Mucosa of rectum (tissue), 2 donors: ENCODE data around the gene STON2.
"Not testable (repeated sequence)": the region's sequence is repeated elsewhere in the genome, so short reads cannot be mapped to it uniquely, and the experiment has no call there.

Source experiments
- H3K27ac ChIP-seq, 2 donors: one replicate each; pipeline ENCODE4 v1.7.0; 2013; ENCODE audit warnings: inconsistent platforms in 2 of 2, low read depth in 2 of 2, low read length in 2 of 2
- H3K27me3 ChIP-seq, 2 donors: one replicate each; pipeline ENCODE4 v1.7.0; 2013; ENCODE audit warnings: low read length in 2 of 2; ENCODE audit not compliant: control insufficient read depth in 2 of 2, insufficient read depth in 2 of 2
- H3K36me3 ChIP-seq, 2 donors: one replicate each; pipeline ENCODE4 v1.7.0; 2013; ENCODE audit warnings: low read length in 2 of 2; ENCODE audit not compliant: control insufficient read depth in 2 of 2, insufficient read depth in 2 of 2
- H3K4me1 ChIP-seq, 2 donors: one replicate each; pipeline ENCODE4 v1.7.0; 2013; ENCODE audit warnings: low read length in 2 of 2, mild to moderate bottlenecking in 1 of 2; ENCODE audit not compliant: control insufficient read depth in 2 of 2, insufficient read depth in 2 of 2
- H3K4me3 ChIP-seq, 2 donors: one replicate each; pipeline ENCODE4 v1.7.0; 2013; ENCODE audit warnings: low read length in 2 of 2
- H3K9ac ChIP-seq, 2 donors: one replicate each; pipeline ENCODE4 v1.7.0; 2013; ENCODE audit warnings: low read length in 2 of 2, low read depth in 1 of 2, mild to moderate bottlenecking in 1 of 2
- H3K9me3 ChIP-seq, 2 donors: one replicate each; pipeline ENCODE4 v1.7.0; 2013; ENCODE audit warnings: low read length in 2 of 2; ENCODE audit not compliant: control insufficient read depth in 2 of 2
- donor health status: healthy.
- donor health status: Normal muscosa, but diverticular disease.

STON2 gene

GRCh38 chr14:81234278-81234677 is 165.8 kb downstream of the STON2 start:
- Histone ChIP-seq H3K9me3 (no peaks in the 10 kb centered on the region), H3K27ac (no peak overlapping the region), H3K36me3 (no peaks in the 10 kb centered on the region), H3K4me3 (no peak overlapping the region), H3K27me3 (no peaks in the 10 kb centered on the region), H3K4me1 (no peaks in the 10 kb centered on the region), H3K9ac (no peak overlapping the region)

DNA sequence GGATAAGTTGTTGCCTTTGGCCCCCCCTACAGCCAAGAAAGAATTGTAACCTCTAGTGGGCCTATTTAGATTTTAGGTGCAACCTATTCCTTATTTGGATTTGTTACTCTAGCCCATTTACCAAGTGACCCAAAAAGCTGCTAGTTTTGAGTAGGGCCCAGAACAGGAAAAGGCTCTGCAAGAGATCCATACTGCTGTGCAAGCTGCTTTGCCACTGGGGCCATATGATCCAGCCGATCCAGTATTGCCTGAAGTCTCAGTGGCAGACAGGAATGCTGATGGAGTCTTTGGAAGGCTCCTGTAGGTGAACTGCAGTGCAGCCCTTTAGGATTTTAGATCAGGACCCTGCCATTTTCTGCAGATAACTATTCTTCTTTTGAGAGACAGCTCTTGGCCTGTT is 166.5 kb downstream of the STON2 start:
- no peaks in the 10 kb centered on the region for H3K27me3 ChIP-seq
- H3K4me1 ChIP-seq, result no peaks in the 10 kb centered on the region
- no peak overlapping the region for H3K27ac ChIP-seq
- H3K36me3 ChIP-seq, result no peaks in the 10 kb centered on the region
- H3K9ac ChIP-seq, result no peak overlapping the region
- no peaks in the 10 kb centered on the region for H3K9me3 ChIP-seq
- H3K4me3 ChIP-seq, result no peak overlapping the region

DNA sequence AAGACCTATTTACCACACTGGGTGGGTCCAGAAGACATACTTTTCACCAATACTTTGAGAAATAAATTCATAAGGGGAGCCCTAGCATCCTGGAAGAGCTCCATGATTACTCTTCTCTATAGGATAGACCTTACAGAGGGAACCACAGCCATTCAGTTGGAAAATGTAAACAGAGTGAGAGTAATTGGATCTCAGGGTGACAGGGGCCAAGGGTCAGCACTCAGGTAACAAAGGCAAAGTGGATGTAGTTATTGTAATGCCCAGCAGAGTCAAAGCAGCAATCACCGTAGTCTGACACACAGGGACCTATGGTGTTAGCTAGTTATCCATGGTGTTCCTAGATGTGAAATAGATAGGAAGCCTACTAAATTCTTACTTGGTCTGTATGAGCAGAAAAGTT is 168.6 kb downstream of the STON2 start:
- Histone ChIP-seq H3K4me1 (no peaks in the 10 kb centered on the region), H3K9ac (no peak overlapping the region), H3K4me3 (no peak overlapping the region), H3K27me3 (no peaks in the 10 kb centered on the region), H3K36me3 (no peaks in the 10 kb centered on the region), H3K9me3 (no peaks in the 10 kb centered on the region), H3K27ac (no peak overlapping the region)

DNA sequence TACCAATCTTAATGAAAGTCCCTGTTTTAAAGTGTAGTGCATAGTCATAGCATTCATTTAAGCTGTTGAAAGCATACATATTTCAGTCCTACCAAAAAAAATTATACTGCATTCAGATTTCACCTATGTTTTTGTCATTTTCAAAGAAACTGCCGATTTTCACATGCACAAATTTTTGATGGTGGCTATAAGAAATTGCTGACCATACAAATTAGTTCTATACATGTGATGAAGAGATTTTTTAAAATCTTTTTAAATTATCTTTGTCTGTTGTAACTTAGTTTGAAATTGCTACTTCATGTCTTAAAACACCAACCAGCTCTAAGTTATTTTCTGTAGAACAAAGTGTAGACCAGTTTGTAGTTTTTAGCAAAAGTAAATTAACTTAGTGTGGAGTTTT is 175.9 kb downstream of the STON2 start:
- H3K27ac ChIP-seq, result no peak overlapping the region
- no peaks in the 10 kb centered on the region for H3K27me3 ChIP-seq
- H3K36me3 ChIP-seq, result no peaks in the 10 kb centered on the region
- H3K9me3 ChIP-seq, result no peaks in the 10 kb centered on the region
- H3K4me3 ChIP-seq, result no peak overlapping the region
- H3K4me1 ChIP-seq, result peaks cover 0 to 14% of the 10 kb centered on the region in 2 donors
- no peak overlapping the region for H3K9ac ChIP-seq

DNA sequence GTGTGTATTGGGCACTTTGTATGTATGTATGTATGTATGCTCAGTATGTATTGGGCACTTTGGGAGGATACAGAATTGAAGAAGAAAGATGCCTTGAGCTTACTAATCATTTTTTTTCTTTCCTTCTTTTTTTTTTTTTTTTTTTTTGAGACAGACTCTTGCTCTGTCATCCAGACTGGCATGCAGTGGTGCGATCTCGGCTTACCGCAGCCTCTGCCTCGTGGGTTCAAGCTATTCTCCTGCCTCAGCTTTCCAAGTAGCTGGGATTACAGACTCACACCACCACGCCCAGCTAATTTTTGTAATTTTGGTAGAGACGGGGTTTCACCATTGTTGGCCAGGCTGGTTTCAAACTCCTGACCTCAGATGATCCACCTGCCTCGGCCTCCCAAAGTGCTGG is 176.3 kb downstream of the STON2 start:
- not testable (repeated sequence) for H3K4me3 ChIP-seq, H3K9me3 ChIP-seq, H3K27ac ChIP-seq, H3K27me3 ChIP-seq, H3K9ac ChIP-seq, H3K36me3 ChIP-seq
- peaks cover 1 to 14% of the 10 kb centered on the region in 2 donors for H3K4me1 ChIP-seq

DNA sequence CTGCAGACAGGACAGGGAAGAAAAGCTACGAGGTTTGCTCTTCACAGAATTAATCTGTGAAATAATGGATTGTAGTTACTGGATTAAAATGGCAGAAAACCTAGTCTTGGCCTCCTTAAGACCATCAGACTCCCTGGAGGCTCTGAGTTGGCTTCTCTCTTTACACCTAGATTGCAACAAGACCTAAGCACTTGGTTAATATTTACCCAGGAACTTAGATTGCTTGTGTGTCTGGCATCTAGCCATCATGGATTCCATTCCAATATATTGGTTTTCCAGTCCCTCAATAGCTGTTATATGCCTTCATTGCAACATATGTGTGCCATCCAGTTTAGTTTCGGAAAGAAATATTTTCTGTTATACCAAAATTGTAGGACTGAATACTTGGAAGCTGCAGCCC is 177.4 kb downstream of the STON2 start:
- H3K27me3 ChIP-seq, result no peaks in the 10 kb centered on the region
- H3K9me3 ChIP-seq, result no peaks in the 10 kb centered on the region
- no peak overlapping the region for H3K27ac ChIP-seq
- H3K4me1 ChIP-seq, result peaks cover 2 to 14% of the 10 kb centered on the region in 2 donors
- H3K9ac ChIP-seq, result no peak overlapping the region
- H3K36me3 ChIP-seq, result no peaks in the 10 kb centered on the region
- no peak overlapping the region for H3K4me3 ChIP-seq

DNA sequence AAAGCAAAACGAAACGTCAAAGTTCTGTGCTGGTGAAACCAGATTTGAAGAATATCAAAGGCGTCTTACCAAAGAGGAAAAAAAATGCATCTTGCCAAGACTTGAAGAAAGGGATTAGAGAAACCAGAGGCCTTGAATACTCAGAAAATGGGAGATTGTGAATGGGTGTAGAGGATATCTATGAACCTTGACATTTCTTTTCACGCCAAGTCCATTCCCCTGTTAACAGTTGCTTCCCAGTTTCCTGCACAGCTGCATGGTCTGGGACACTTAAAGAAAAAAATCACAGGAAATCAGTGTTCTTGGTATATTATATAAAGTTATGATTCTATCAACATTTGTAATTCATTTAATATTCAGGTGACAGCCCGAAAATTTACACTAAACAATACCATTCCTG is 178.0 kb downstream of the STON2 start:
- H3K9me3 ChIP-seq, result no peaks in the 10 kb centered on the region
- H3K4me1 ChIP-seq, result peaks cover 2 to 14% of the 10 kb centered on the region in 2 donors
- no peaks in the 10 kb centered on the region for H3K27me3 ChIP-seq
- H3K9ac ChIP-seq, result no peak overlapping the region
- no peaks in the 10 kb centered on the region for H3K36me3 ChIP-seq
- H3K4me3 ChIP-seq, result no peak overlapping the region
- H3K27ac ChIP-seq, result peak overlapping the region; percentile 100

DNA sequence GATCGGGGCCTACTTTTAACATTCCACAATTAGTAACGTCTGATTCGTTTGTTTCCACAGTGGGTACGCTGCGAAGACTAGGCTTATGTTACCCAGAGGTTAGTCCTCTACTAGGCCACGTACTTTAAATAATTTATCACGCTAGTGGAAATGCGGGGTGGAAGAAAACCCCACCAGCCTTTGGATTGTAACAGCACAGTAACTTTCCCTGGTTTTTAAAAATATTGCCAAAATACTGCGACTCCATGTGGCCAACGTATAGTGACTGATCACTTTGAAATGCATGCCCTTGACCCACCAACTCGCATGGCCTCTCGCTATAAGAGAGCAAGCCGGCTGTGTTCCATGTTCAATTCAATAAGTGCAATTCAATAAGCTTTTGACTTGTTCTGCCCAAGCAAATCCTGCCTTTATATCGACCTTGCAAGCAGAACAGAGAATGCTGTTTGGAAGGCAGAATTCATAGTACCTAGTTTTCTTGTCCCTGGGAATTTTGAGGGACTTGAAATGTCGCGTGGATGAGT is 178.5 kb downstream of the STON2 start:
- H3K4me1 ChIP-seq, result peaks cover 2 to 14% of the 10 kb centered on the region in 2 donors
- peak overlapping the region; percentile 100 for H3K27ac ChIP-seq
- no peaks in the 10 kb centered on the region for H3K9me3 ChIP-seq
- peak overlapping the region; percentile 94 to 95 for H3K4me3 ChIP-seq
- H3K36me3 ChIP-seq, result no peaks in the 10 kb centered on the region
- H3K9ac ChIP-seq, result peak overlapping the region; percentile 95 to 98
- no peaks in the 10 kb centered on the region for H3K27me3 ChIP-seq

DNA sequence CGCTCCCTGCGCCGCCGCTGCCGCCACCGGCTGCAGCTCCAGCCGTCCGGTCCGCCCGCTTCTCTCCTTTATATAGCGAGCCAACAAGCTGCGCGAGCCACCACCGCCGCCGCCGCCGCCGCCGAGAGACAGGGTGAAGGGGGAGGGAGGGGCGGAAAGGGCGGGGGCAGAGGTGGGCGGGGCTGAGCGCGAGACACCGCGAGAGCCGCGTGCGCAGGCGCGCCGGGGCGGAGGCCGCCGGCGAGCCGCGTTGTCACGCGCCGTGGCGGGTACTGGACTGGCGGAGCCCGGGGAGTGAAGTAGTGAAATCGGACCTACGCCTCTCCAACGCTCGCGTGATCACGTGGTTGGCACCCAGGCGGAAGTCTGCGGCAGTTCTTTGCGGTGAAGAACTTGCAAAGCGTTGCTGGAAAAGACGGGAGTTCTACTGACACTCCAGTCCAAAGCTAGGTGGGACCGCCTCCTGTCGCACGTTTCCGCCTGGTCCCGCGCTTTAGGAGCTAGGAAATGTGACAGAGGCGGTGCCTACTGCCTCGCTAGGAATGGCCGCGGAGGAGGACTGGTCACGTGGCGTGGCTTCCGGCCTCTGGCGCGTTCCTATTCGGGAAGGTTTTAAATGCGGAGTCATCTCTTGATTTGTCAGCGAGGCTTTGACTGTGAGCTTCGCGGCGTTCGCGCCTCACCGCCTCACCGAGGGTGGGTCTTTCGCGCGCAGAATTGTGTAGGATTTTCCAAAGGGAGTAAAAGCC is 179.1 kb downstream of the STON2 start, which contains the start of gene GTF2A1:
Gene GTF2A1, minus strand, starts transcription at position 130 of the 749 bp plus-strand sequence. CDS start 441 bp downstream, outside the sequence.
- peak within 1 kb of the TSS; percentile 94 to 95 for H3K4me3 ChIP-seq
- H3K27me3 ChIP-seq, result no peaks in the 10 kb centered on the region
- H3K27ac ChIP-seq, result peak within 1 kb of the TSS; percentile 100
- peak within 1 kb of the TSS; percentile 96 to 98 for H3K9ac ChIP-seq
- H3K9me3 ChIP-seq, result no peaks in the 10 kb centered on the region
- H3K4me1 ChIP-seq, result peaks cover 2 to 14% of the 10 kb centered on the region in 2 donors
- peaks cover 3 to 4% of the 10 kb centered on the region in 2 donors for H3K36me3 ChIP-seq

GRCh38 chr14:81220580-81220829 is 179.6 kb downstream of the STON2 start:
- H3K36me3 ChIP-seq, result peaks cover 7 to 9% of the 10 kb centered on the region in 2 donors
- H3K9ac ChIP-seq, result peak overlapping the region; percentile 88 to 96
- peak overlapping the region; percentile 100 for H3K27ac ChIP-seq
- H3K9me3 ChIP-seq, result no peaks in the 10 kb centered on the region
- H3K4me3 ChIP-seq, result peak overlapping the region; percentile 83 to 87
- peaks cover 2 to 14% of the 10 kb centered on the region in 2 donors for H3K4me1 ChIP-seq
- no peaks in the 10 kb centered on the region for H3K27me3 ChIP-seq
